ENCODE data around the gene UBE2L3.
"Not testable (repeated sequence)": the region's sequence is repeated elsewhere in the genome, so short reads cannot be mapped to it uniquely, and the experiment has no call there.

UBE2L3 gene

GRCh38 chr22:21602579-21602978 is 35.1 kb downstream of the UBE2L3 start:
- no peak for DNase-seq (ENCODE audit: low spot score)

- DNase-seq (ENCODE audit: low spot score): no peak
Observed at GRCh38 chr22:21603973-21604372, 36.5 kb downstream of the UBE2L3 start.

- DNase-seq (ENCODE audit: low spot score): no peak
Observed at GRCh38 chr22:21605887-21606564, 38.5 kb downstream of the UBE2L3 start.

DNA sequence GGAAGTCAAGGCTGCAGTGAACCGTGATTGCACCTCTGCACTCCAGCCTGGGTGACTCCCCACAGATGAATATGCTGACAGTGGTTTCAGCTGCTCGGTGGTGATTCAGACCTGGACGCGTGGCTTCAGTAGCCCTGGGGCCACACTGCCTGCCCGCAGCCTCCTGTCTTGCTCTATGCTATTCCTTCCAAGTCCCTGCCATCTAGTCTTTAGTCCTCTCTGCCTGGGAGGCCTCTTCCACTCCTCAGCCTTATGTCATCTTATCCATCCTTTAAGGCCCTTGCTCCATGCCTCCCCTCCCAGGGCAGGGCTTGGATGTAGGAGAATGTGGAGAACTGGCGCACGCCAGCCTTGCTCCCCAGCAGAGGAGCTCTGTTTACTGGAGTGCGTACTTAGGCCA is 39.3 kb downstream of the UBE2L3 start:
- no peak for DNase-seq (ENCODE audit: low spot score)

- not testable (repeated sequence) for DNase-seq (ENCODE audit: low spot score)
Observed at GRCh38 chr22:21609556-21610157, 42.1 kb downstream of the UBE2L3 start.

DNA sequence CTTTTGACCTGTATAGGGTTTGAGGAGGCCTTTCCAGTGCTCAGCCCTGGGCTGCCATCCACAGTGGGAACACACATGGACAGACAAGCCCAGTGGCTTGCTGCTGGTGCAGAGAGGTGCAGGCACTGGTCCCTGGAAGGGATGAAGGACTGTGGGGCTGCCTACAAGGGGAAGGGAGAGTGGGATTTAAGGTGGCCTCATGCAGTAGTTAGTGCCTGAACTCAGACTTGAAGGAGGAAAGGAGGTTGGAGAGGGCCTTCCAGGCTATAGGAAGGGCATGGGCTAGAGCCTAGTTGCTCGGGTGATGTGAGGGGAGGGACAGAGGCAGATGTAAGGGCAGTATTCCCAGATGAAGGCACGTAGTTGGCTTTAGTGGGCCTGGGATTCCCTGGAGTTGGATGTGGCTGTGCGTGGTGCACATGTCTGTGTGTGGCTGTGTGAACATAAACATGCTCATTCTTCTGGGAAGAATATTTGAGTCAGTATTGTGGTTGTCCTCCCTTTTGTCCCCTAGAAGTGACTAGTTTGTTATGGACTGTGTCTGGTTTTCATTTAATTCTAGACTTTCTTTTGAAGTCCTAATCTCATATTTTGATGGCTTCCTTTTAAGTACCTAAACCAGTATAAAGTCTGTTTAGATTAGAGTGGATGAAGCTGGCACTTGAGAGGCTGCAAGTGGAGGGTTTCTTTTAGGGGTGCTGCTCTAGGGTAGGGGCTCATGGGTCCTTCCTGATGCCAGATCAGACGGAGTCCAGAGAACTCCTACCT is 43.9 kb downstream of the UBE2L3 start:
- DNase-seq (ENCODE audit: low spot score): no peak

DNA sequence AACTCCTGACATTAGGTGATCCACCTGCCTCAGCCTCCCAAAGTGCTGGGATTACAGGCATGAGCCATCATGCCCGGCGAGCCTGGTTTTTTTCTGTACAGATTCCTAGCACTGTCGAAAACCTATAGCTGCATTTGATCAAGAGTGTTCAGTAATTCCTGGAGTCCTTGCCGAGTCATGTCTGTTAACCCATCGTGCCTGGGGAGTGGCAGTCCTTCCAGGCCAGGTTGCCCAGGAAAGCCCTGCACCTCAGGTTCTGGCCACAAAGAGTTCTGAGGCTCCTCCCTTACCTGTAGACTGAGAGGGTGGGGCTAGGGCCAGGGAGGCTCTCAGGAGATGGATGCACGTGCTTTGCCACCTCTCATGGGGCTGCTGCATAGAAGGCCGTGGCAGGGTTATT is 45.3 kb downstream of the UBE2L3 start:
- DNase-seq (ENCODE audit: low spot score): no peak

- no peak for DNase-seq (ENCODE audit: low spot score)
Observed at GRCh38 chr22:21613553-21614233, 46.2 kb downstream of the UBE2L3 start.

GRCh38 chr22:21615731-21616130 is 48.2 kb downstream of the UBE2L3 start:
- DNase-seq (ENCODE audit: low spot score): no peak

DNA sequence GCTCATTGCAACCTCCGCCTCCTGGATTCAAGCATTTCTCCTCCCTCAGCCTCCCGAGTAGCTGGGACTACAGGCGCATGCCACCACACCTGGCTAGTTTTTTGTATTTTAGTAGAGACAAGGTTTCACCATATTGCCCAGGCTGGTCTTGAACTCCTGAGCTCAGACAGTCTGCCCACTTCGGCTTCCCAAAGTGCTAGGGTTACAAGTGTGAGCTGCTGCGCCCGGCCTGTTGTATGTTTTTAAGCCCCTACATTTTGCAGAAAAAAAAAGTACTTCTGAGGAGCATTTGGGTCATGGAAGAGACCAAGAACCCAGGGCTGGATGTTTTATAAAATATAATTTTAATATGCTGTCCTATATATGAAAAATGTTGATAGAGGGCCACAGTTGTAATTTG is 49.8 kb downstream of the UBE2L3 start:
- not testable (repeated sequence) for DNase-seq (ENCODE audit: low spot score)

DNA sequence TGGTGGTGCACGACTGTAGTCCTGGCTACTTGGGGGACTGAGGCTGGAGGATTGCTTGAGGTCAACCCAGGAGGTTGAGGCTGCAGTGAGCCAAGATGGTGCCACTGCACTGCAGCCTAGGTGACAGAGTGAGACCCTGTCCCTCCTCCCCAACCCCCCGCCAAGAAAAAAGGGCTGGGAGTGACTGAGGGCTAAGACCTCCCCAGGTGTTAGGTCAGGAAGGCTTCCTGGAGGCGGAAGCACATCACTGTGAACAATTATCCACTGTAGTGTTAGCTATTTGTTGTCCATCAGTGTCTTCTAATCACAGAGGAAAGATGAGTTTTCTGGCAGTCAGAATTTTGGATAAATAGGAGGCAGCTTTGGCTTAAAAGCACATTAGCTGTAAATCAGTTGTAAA is 53.5 kb downstream of the UBE2L3 start:
- DNase-seq (ENCODE audit: low spot score): no peak

- no peak for DNase-seq (ENCODE audit: low spot score)
Observed at GRCh38 chr22:21622011-21622918, 54.8 kb downstream of the UBE2L3 start.

GRCh38 chr22:21622919-21623647 is 55.6 kb downstream of the UBE2L3 start:
- no peak for DNase-seq (ENCODE audit: low spot score)

- DNase-seq (ENCODE audit: low spot score): no peak
Observed at GRCh38 chr22:21623648-21623970, 56.1 kb downstream of the UBE2L3 start.

DNA sequence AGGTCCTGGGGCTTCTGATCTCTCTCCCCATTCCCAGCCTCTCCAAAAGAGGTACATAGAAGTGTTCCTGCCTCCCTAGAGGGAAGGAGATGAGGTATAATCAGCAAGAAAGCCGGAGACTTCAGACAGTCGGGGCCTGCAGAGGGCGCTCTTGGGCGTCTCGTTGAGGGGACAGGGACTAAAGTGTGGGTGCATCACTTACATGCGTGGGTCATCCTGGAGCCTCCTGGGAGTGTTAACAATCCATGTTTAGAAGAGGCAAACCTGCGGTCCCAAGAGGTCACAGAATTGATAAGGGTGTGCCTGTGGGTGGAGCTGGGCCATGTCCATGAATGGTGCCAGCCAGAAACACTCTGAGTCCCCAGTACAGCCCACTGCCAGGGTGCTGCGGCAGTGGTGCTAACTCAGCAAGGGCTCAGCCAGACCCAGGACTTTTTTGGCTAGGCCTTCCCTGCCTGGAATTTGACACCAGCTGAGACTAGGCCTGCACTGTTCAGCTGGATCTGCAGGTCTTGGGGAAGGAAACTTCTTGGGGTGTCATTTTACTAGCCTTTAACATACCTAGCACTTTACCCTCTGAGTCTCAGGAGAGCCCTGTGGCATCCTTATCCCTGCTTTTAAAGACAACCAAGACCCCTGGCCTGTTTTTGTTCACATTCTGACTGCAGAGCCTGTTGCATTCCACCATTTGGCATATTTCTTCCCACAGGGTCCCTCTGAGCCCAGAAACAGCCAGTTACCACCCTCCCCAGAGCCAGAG is 56.8 kb downstream of the UBE2L3 start:
- peak; percentile 36 for DNase-seq (ENCODE audit: low spot score)

- no peak for DNase-seq (ENCODE audit: low spot score)
Observed at GRCh38 chr22:21624880-21625791, 57.6 kb downstream of the UBE2L3 start.

DNA sequence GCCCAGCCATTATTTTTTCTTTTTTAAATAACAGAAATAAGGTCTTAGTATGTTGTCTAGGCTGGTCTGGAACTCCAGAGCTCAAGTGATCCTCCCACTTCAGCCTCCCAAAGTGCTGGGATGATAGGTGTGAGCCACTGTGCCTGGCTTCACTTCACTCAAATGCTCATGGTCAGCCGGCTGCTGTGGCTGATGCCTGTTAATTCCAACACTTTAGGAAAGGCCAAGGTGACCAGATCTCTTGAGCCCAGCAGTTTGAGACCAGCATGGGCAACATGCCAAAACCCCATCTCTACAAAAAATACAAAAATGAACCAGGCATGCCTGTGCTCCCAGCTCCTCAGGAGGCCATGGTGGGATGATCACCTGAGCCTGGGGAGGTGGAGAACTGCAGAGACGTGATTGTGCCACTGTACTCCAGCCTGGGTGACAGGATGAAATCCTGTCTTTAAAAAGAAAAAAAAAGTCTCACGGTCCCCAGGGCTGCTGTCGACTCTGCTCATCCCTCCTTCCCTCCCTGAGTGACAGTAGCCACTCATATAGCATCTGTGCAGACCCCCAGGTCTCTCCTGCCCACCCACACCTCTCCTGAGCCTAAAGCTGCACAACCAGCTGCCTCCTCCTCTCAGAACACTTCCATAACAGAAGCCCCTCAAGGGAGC is 58.7 kb downstream of the UBE2L3 start:
- DNase-seq (ENCODE audit: low spot score): no peak

GRCh38 chr22:21626735-21627469 is 59.4 kb downstream of the UBE2L3 start:
- DNase-seq (ENCODE audit: low spot score): no peak
